Hematopoietic multipotent progenitor cell treated with erythropoietin and hydrocortisone succinate and interleukin-3 and kit ligand, for 4 days (in vitro differentiated cells): ENCODE results near the gene SUV39H2.
"Not testable (repeated sequence)": the region's sequence is repeated elsewhere in the genome, so short reads cannot be mapped to it uniquely, and the experiment has no call there.

ENCODE experiments used
- DNase-seq: peaks from one replicate; pipeline ENCODE4 v3.0.0-alpha.2; 2015

The SUV39H2 gene

DNA sequence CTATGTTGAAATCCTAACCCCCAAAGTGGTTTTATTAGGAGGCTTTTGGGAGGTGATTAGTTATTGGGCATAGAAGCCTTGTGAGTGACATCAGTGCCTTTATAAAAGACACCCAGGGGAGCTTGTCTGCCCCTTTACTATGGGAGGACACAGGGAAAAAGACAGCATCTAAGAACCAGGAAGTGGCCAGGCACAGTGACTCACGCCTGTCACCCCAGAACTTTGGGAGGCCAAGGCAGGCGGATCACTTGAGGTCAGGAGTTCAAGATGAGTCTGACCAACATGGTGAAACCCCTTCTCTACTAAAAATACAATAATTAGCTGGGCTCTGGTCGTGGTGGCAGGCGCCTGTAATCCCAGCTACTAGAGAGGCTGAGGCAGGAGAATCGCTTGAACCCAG is 60.3 kb downstream of the SUV39H2 start:
- not testable (repeated sequence) for DNase-seq

DNA sequence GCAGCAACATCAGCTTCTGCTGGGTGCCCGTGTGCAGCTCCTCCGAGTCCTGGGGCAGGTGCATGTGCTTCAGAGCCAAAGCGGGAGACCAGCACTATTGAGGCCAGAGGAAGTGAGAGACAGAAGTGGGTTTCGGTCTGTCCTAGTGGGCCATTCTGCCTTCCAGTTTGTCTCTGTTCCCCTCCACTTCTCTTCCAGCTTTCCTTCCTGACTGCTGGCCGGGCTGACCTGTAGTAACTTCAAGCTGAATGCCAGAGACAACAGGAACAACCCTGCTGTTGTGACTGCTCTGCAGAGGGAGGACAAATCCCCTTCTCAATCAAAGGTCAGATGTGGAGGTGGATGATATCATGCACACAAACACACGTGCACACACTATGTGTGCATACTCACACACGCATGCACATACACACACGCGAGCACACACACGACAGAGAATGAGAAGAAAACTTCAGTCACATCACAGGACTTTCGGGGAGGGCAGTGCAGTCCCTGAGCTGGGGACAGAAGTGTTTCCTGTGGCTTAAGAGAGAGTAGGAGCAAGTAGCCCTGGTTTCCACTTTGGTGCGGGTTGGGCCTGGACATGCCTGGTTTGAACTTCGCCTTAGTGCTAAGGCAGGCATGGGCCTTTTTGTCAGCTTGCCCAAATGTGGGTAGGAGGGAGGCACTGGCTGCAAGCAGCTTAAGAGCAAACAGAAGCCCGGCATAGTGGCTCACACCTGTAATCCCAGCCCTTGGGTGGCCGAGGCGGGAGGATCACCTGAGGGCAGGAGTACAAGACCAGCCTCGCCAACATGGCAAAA is 63.7 kb downstream of the SUV39H2 start:
- not testable (repeated sequence) for DNase-seq

DNA sequence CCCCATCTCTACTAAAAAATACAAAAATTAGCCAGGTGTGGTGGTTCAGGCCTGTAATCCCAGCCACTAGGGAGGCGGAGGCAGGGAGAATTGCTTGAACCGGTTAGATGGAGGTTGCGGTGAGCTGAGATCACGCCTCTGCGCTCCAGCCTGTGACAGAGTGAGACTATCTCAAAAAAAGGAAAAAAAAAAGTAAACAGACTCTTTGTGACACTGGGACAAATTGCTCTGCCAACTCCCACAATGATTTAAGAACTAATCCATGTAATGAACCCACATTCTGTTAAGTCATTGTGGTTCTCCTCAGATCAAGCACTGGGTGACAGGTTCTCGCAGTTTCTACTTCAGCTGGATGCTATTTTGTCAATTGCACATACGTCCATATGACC is 64.3 kb downstream of the SUV39H2 start:
- peak; percentile 32 for DNase-seq

DNA sequence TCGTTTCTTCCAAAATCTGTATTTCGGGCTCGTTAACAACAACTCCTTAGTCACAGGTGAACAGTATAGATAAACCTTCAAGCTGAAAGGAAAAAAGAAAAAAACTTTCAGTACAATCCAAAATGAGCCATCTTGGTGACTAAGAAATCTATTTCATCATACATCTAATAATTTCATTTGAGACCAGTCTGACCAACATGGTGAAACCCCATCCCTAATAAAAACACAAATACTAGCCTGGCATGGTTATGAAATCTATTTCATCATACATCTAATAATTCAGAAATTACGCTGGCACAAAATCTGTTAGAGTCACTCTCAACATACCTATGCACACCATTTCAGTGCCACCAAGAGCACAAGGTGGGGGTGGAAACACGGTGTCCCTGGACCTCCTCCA is 66.4 kb downstream of the SUV39H2 start:
- no peak for DNase-seq

DNA sequence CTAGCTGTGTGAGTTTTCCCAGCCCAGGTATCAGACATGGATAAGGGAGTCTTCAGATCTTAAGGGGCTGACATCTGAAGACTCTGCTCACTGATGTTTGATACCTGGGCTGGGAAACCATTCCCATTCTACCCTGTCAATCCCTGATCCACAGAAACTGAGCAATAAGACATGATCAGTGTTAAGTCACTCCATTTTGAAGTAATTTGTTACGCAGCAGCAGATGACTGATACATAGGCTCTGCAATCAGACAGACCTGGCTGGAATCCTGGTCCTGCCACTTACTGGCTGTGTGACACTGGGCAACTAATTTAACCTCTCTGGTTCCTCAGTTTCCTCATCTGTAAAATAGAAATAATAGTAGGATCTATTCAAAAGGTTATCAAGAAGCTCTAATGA is 68.6 kb downstream of the SUV39H2 start:
- DNase-seq, result no peak

DNA sequence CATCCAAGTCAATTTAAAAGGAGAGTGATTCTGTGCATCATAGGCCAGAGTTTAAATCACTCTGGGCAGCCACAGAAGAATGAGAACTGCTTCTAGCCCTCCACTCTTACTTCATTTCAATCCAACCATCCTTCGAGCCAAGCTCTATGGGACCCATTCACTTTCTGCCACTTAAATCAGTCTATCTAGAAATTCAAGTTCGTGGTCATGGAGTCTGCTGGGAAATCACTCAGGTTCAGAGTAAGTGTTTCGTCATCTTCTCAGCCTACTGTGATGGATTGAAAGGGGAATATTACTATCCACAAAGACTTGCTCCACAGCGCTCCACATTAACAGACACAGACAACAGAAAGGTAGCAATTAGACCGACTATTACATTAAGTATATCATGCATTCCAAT is 70.6 kb downstream of the SUV39H2 start:
- DNase-seq, result no peak

DNA sequence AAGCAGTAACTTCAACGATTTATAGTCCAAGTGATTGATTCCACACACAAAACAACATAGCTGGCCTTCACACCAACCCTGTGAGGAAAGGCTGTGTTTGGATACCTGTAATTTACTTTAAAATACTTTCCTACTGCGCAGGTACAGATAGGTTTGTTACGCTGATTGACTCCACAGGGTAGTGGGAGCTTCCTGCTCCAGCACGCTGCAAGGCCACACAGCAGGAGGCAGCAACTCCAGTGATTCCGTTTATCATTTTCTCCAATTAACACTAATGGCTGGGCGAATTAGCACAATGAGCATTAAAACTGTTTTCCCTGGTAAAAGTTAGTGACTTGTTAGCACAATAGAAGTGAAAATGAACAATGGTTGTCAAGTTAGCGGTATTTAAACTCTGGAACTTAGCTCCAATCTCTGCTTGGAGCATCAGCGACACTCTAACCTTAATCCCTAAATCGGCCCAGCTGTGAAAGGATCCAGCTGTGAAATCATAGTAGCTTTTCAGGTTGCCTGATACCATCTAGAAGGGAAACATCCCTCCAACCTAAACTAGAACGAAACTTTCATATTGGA is 74.3 kb downstream of the SUV39H2 start:
- no peak for DNase-seq

DNA sequence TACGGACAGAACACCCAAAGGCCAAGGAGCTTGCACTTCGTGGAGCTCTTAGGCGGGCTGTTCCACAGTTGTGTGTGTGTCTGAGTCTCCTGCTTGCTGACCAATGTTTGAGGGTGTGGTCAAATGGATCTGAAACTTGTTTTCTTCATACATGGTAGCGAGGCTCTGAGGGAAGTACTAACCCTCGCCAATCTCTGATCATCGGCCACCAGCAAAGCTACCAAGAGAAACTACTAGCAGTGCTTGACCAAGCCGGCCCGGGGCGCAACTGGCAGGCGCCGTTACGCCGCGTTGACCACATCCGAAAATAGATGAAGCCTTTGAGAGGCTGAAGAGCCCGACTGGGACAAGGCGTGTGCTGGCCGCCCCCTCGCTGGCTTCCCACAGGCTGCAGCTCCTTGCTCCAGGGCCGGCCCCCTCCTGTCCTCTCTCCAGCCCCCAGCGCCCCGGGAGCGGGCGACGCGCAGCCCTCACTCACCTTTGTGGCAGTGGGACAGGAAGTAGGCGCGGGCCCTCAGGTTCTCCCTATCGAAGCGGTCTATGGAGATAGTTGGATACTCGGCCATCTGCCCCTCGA is 74.8 kb downstream of the SUV39H2 start:
- peak; percentile 74 for DNase-seq
